ENCODE results near the gene GRB2.

DNA sequence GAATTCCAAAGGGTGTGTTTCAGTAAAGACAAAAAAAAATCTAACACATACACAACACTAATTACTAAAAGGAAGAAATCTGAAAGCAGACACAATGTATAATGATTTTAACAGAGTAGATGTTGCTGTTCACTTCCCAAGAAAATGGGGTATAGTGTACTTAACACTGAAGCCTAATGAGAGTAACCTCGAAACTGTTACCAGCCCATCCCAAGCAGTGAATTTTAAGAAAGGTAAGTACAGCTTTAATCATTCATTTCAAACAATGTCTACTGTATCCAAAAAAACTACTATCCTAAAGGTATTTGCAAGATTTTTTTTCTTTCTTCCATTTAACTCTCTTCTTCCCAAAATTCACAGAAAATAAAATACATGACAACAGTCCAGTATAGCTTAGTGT, 8.3 kb downstream of the GRB2 start:
- TF ChIP-seq GATA2 (IDR thresholded peaks at IDR 0.05; ENCODE audit: low read depth, low read length) (no peak), GATA3 (IDR thresholded peaks at IDR 0.05; ENCODE audit: low read depth, low read length) (no peak)

All from SH-SY5Y (cell line).